Naive thymus-derived CD4-positive, alpha-beta T cell (primary cell): ENCODE results near the gene TSPAN9. TPM values are rescaled to one million over a fixed set of nuclear protein-coding genes. Genes with fewer than 3 reads are reported as not detected.

Experiments used
- ATAC-seq: fragments of 150-1000 bp; cut with Tn5 transposase; 2 replicates; pipeline ENCODE4 v1.10.0; 2021; ENCODE audit warnings: mild to moderate bottlenecking, moderate library complexity
- CTCF ChIA-PET: fragments of 350-600 bp; sonication (Branson Sonifier 250); formaldehyde crosslinking; loops from one replicate; lab custom pipeline; 2021; ENCODE audit warnings: antibody characterized with exemption; lab: Charles Lee
- POLR2A ChIA-PET: fragments of 350-600 bp; sonication (Branson Sonifier 250); formaldehyde crosslinking; loops from one replicate; lab custom pipeline; 2021; ENCODE audit warnings: antibody characterized with exemption, inconsistent platforms; lab: Charles Lee
- DNase-seq, 9 donors: peaks; one replicate each; pipeline versions ENCODE4 v3.0.0 to v3.0.0-alpha.2; 2020 to 2022; ENCODE audit warnings: mixed read lengths in 1 of 9
- H3K27ac ChIP-seq: one replicate; pipeline ENCODE4 v1.7.0; 2013; ENCODE audit warnings: mild to moderate bottlenecking, low read depth, low read length, moderate library complexity
- H3K27me3 ChIP-seq, 2 donors: one replicate each; pipeline ENCODE4 v1.7.0; 2013; ENCODE audit warnings: low read length in 2 of 2, mild to moderate bottlenecking in 2 of 2, moderate library complexity in 2 of 2; ENCODE audit not compliant: control insufficient read depth in 2 of 2, insufficient read depth in 2 of 2
- H3K36me3 ChIP-seq, 3 experiments: 1 replicate in 2 of 3; 2 replicates in 1 of 3; pipeline ENCODE4 v1.7.0; 2013; ENCODE audit warnings: low read length in 3 of 3, mild to moderate bottlenecking in 3 of 3, moderate library complexity in 1 of 3; ENCODE audit not compliant: insufficient read depth in 3 of 3, control insufficient read depth in 2 of 3
- H3K4me1 ChIP-seq, 2 donors: one replicate each; pipeline ENCODE4 v1.7.0; 2013; ENCODE audit warnings: low read length in 2 of 2, mild to moderate bottlenecking in 2 of 2, moderate library complexity in 1 of 2; ENCODE audit not compliant: control insufficient read depth in 2 of 2, insufficient read depth in 2 of 2
- H3K4me3 ChIP-seq: 2 replicates; pipeline ENCODE4 v1.7.0; 2013; ENCODE audit warnings: mild to moderate bottlenecking, low read length
- H3K9me3 ChIP-seq, 3 experiments: 1 replicate in 2 of 3; 2 replicates in 1 of 3; pipeline ENCODE4 v1.7.0; 2013; ENCODE audit warnings: low read length in 3 of 3; ENCODE audit not compliant: control insufficient read depth in 2 of 3
- H3K27ac Mint-ChIP-seq, 9 donors: one replicate each; pipeline ENCODE4 v1.8.0; 2020 to 2022; ENCODE audit warnings: mixed read lengths in 9 of 9, mild to moderate bottlenecking in 8 of 9, moderate library complexity in 5 of 9, inconsistent platforms in 2 of 9
- H3K27me3 Mint-ChIP-seq, 5 donors: one replicate each; pipeline ENCODE4 v1.8.0; 2021 to 2022; ENCODE audit warnings: mixed read lengths in 5 of 5, mild to moderate bottlenecking in 1 of 5
- H3K36me3 Mint-ChIP-seq, 5 donors: one replicate each; pipeline ENCODE4 v1.8.0; 2020 to 2022; ENCODE audit warnings: mixed read lengths in 5 of 5, mild to moderate bottlenecking in 3 of 5, inconsistent platforms in 1 of 5
- H3K4me1 Mint-ChIP-seq, 7 donors: one replicate each; pipeline ENCODE4 v1.8.0; 2020 to 2022; ENCODE audit warnings: mixed read lengths in 7 of 7, mild to moderate bottlenecking in 3 of 7, inconsistent platforms in 1 of 7
- H3K4me3 Mint-ChIP-seq, 10 donors: one replicate each; pipeline ENCODE4 v1.8.0; 2020 to 2022; ENCODE audit warnings: mild to moderate bottlenecking in 10 of 10, mixed read lengths in 10 of 10, moderate library complexity in 6 of 10, inconsistent platforms in 2 of 10
- H3K9me3 Mint-ChIP-seq, 11 donors: one replicate each; pipeline ENCODE4 v1.8.0; 2020 to 2022; ENCODE audit warnings: mixed read lengths in 11 of 11, mild to moderate bottlenecking in 4 of 11, inconsistent platforms in 1 of 11, moderate library complexity in 1 of 11
- intact Hi-C, 2 donors: fragments of 100-400 bp; cut with micrococcal nuclease; formaldehyde crosslinking; loops; one replicate each; pipeline ENCODE4 v1.15.1; 2023
- polyA plus RNA-seq, 2 donors: library from polyadenylated mRNA; unstranded; fragments of 300-500 nt; fragmentation: Illumina TruSeq; gene quantifications; one replicate each; pipeline ENCODE4 v1.2.3, GENCODE V29; 2021
- total RNA-seq, 6 experiments: library from RNA in 5 of 6; stranded (reverse) in 5 of 6; gene quantifications; 1 replicate in 5 of 6; 2 replicates in 1 of 6; pipeline ENCODE4 v1.2.3 and lab custom pipeline; 2021 to 2026

Gene TSPAN9
- total and polyA plus RNA-seq, 7 experiments from 2014 or later, result 0.20 to 1.8 (median 1.1) TPM; not detected in 1

DNA sequence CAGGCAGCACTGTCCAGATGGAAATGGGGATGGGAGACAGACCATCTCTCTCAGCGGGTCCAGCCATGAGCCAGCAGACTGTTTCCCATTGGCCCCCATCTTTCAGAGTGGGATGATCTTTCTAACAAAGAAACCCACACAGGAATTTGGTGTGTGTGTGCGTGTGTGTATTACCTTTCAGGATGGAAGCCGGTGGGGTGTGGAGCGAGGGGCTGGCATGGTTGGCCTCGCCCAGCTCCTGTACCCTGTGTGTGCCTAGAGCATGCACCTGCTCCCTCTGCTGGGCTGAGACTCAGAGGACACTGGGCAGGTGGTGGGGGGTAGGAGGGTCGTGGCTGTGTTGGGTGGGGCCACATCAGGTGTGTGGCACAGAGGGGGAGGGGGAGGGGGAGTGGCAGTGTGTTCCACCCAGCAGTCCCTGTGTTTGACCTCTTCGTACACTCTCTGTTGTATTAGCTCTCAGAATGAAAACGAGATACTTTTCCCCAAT lies 33.0 kb upstream of the TSPAN9 start:
- H3K27ac ChIP-seq, result no peak overlapping the region
- Mint-ChIP-seq H3K4me1 (peaks cover 0 to 3% (median 0%) of the 10 kb centered on the region in 7 donors), H3K9me3 (peaks cover 0 to 2% (median 0%) of the 10 kb centered on the region in 11 donors), H3K27me3 (peaks cover 21 to 38% (median 28%) of the 10 kb centered on the region in 5 donors), H3K27ac (no peak overlapping the region), H3K36me3 (no peaks in the 10 kb centered on the region), H3K4me3 (no peak overlapping the region)
- no peak for DNase-seq
- H3K36me3 ChIP-seq, result no peaks in the 10 kb centered on the region
- no peaks in the 10 kb centered on the region for H3K4me1 ChIP-seq
- no peaks in the 10 kb centered on the region for H3K9me3 ChIP-seq
- ChIA-PET POLR2A (no interaction called here), CTCF (interaction anchor here (1.0 kb wide), 1 partner anchor 11 kb away, joined by 3 read pairs; no protein-coding TSS in a partner anchor)
- no peak overlapping the region for H3K4me3 ChIP-seq
- intact Hi-C loops, result no loop called here
- peaks cover 0 to 2% of the 10 kb centered on the region in 2 donors for H3K27me3 ChIP-seq
- no peak for ATAC-seq

DNA sequence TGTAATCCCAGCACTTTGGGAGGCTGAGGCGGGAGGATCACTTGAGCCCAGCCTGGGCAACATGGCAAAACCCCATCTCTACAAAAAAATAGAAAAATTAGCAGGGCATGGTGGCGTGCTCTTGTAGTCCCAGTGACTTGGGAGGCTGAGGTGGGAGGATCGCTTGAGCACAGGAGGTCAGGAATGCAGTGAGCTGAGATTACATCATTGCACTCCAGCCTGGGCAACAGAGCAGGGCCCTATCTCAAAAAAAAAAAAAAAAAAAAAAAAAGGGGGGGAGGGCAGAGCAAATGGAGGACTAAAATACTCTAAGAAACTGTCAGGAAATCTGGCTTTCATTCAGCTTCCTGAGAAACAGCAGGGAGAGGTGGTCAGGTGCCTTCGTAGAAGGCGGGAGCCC lies 31.7 kb upstream of the TSPAN9 start:
- Mint-ChIP-seq H3K9me3 (peaks cover 0 to 2% (median 0%) of the 10 kb centered on the region in 11 donors), H3K4me1 (peaks cover 0 to 3% (median 0%) of the 10 kb centered on the region in 7 donors), H3K27me3 (peaks cover 21 to 36% (median 31%) of the 10 kb centered on the region in 5 donors), H3K4me3 (no peak overlapping the region), H3K27ac (no peak overlapping the region), H3K36me3 (no peaks in the 10 kb centered on the region)
- no peaks in the 10 kb centered on the region for H3K4me1 ChIP-seq
- intact Hi-C loops, result no loop called here
- no peak overlapping the region for H3K4me3 ChIP-seq
- no peaks in the 10 kb centered on the region for H3K36me3 ChIP-seq
- no peaks in the 10 kb centered on the region for H3K9me3 ChIP-seq
- DNase-seq (no peak), ATAC-seq (no peak)
- ChIA-PET POLR2A (no interaction called here), CTCF (no interaction called here)
- peaks cover 0 to 2% of the 10 kb centered on the region in 2 donors for H3K27me3 ChIP-seq
- H3K27ac ChIP-seq, result no peak overlapping the region

DNA sequence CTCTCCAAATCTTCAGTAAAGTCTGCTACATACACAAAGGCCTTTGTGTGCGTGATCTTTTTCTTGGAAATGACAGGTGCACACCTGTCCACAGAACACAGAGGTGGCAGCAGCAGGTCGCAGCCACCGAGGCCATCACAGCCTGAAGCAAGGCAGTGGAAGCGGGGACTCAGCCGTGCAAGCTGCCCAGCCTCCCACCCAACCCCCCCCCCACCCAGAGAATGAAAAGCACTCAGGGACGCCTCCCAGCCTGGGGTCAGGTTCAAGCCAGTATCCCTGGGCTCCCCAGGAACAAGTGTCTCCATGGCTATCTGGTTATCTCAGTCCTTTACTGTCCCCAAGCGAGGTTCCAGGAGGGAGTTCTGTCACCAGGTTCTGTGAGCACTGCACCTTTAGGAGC lies 31.2 kb upstream of the TSPAN9 start:
- H3K4me3 Mint-ChIP-seq, result no peak overlapping the region
- H3K27me3 Mint-ChIP-seq, result peaks cover 21 to 41% (median 33%) of the 10 kb centered on the region in 5 donors
- Histone ChIP-seq H3K9me3 (no peaks in the 10 kb centered on the region), H3K36me3 (no peaks in the 10 kb centered on the region), H3K27me3 (peaks cover 0 to 2% of the 10 kb centered on the region in 2 donors), H3K27ac (no peak overlapping the region), H3K4me3 (no peak overlapping the region), H3K4me1 (no peaks in the 10 kb centered on the region)
- CTCF ChIA-PET, result no interaction called here
- no peak for ATAC-seq
- POLR2A ChIA-PET, result no interaction called here
- no peak overlapping the region for H3K27ac Mint-ChIP-seq
- peaks cover 0 to 2% (median 0%) of the 10 kb centered on the region in 11 donors for H3K9me3 Mint-ChIP-seq
- H3K36me3 Mint-ChIP-seq, result no peaks in the 10 kb centered on the region
- intact Hi-C loops, result no loop called here
- H3K4me1 Mint-ChIP-seq, result peaks cover 0 to 3% (median 0%) of the 10 kb centered on the region in 7 donors
- no peak for DNase-seq

DNA sequence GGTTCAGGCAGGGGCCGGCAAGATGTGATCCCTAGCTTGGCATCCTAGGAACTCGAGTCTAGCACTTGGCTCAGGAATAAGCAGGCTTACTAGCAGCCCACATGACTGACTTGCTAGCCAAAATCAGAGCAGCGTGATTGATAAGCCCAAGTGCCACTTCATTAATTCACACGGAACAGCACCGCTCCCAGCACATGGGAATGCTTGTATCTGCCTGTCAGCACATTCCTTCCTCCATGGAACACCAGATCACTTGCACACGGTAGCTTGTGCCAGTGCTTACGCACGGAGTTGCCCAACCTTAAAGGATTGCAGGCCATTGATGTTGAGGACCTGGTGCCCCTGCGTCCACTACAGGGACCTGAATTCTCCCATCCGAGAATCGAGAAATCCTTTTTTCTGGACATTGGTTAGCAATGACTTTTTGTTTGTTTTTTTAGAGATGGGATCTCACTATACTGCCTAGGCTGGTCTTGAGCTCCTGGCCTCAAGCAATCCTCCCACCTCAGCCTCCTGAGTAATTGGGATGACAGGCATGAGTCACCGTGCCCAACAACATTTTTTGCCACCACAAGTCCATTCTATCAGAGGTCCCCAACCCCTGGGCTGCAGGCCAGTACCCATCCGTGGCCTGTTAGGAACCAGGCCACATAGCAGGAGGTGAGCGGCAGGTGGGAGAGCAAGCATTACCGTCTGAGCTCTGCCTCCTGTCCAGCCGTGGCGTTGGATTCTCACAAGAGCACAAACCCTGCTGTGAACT lies 30.6 kb upstream of the TSPAN9 start:
- H3K4me3 Mint-ChIP-seq, result no peak overlapping the region
- Histone ChIP-seq H3K27me3 (peaks cover 0 to 2% of the 10 kb centered on the region in 2 donors), H3K4me1 (no peaks in the 10 kb centered on the region), H3K36me3 (no peaks in the 10 kb centered on the region), H3K9me3 (no peaks in the 10 kb centered on the region), H3K27ac (no peak overlapping the region), H3K4me3 (no peak overlapping the region)
- no peak for DNase-seq
- H3K36me3 Mint-ChIP-seq, result no peaks in the 10 kb centered on the region
- H3K9me3 Mint-ChIP-seq, result peaks cover 0 to 2% (median 0%) of the 10 kb centered on the region in 11 donors
- ChIA-PET POLR2A (no interaction called here), CTCF (no interaction called here)
- ATAC-seq, result no peak
- peaks cover 21 to 46% (median 31%) of the 10 kb centered on the region in 5 donors for H3K27me3 Mint-ChIP-seq
- H3K27ac Mint-ChIP-seq, result no peak overlapping the region
- peaks cover 0 to 3% (median 0%) of the 10 kb centered on the region in 7 donors for H3K4me1 Mint-ChIP-seq
- intact Hi-C loops, result no loop called here

DNA sequence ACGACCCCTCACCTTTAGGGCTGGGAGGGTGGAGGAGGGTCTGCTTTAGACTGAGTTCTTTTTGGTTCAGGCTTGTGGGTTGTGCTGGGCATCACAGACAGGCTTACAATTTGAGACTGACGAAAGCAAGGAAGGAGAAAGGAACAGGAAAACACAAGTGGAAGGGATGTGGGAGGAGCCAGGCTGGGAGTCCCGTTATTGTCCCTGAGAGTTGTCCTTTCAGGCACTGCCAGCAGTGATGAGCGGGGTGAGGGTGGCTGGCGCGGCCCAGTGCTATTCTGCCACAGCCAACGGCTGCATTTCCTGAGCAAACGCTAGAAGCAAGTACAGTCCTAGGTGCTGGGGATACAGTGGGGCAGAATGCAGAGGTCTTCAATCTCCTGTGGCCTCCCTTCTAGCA lies 29.2 kb upstream of the TSPAN9 start:
- peaks cover 12 to 45% (median 26%) of the 10 kb centered on the region in 5 donors for H3K27me3 Mint-ChIP-seq

DNA sequence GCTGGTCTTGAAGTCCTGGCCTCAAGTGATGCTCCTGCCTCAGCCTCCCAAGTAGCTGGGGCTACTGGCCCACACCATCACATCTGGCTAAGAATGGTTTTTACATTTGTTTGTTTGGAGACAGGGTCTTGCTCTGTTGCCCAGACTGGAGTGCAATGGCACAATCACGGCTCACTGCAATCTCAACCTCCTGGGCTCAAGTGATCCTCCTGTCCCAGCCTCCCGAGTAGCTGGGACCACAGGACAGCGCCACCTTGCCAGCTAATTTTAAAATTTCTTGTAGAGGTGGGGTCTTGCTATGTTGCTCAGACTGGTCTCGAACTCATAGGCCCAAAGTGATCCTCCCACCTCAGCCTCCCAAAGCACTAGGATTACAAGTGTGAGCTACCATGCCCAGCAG lies 28.6 kb upstream of the TSPAN9 start:
- ChIA-PET CTCF (no interaction called here), POLR2A (no interaction called here)
- peaks cover 0 to 3% (median 0%) of the 10 kb centered on the region in 7 donors for H3K4me1 Mint-ChIP-seq
- no peaks in the 10 kb centered on the region for H3K9me3 Mint-ChIP-seq
- ATAC-seq (no peak), DNase-seq (no peak)
- no peak overlapping the region for H3K27ac ChIP-seq
- intact Hi-C loops, result no loop called here
- no peak overlapping the region for H3K27ac Mint-ChIP-seq
- H3K27me3 Mint-ChIP-seq, result peaks cover 6 to 45% (median 24%) of the 10 kb centered on the region in 5 donors
- H3K27me3 ChIP-seq, result no peaks in the 10 kb centered on the region
- H3K9me3 ChIP-seq, result no peaks in the 10 kb centered on the region
- H3K36me3 Mint-ChIP-seq, result no peaks in the 10 kb centered on the region
- no peak overlapping the region for H3K4me3 Mint-ChIP-seq
- no peaks in the 10 kb centered on the region for H3K36me3 ChIP-seq
- no peaks in the 10 kb centered on the region for H3K4me1 ChIP-seq
- no peak overlapping the region for H3K4me3 ChIP-seq

More for the DNA sequence above, 29.2 kb upstream of the TSPAN9 start:
- Histone ChIP-seq H3K4me1 (no peaks in the 10 kb centered on the region), H3K9me3 (no peaks in the 10 kb centered on the region), H3K36me3 (no peaks in the 10 kb centered on the region), H3K27ac (no peak overlapping the region), H3K27me3 (no peaks in the 10 kb centered on the region), H3K4me3 (no peak overlapping the region)
- DNase-seq, result no peak
- no peak overlapping the region for H3K4me3 Mint-ChIP-seq
- H3K27ac Mint-ChIP-seq, result no peak overlapping the region
- POLR2A ChIA-PET, result no interaction called here
- CTCF ChIA-PET, result no interaction called here
- ATAC-seq, result no peak
- intact Hi-C loops, result no loop called here
- H3K9me3 Mint-ChIP-seq, result no peaks in the 10 kb centered on the region
- H3K36me3 Mint-ChIP-seq, result no peaks in the 10 kb centered on the region
- peaks cover 0 to 3% (median 0%) of the 10 kb centered on the region in 7 donors for H3K4me1 Mint-ChIP-seq
